ENCODE data around the gene NOTCH3. TPM values are rescaled to one million over a fixed set of nuclear protein-coding genes. Genes with fewer than 3 reads are reported as not detected.

NOTCH3 gene
- total RNA-seq, 1 experiment from 2014 or later = 21.5 TPM

DNA sequence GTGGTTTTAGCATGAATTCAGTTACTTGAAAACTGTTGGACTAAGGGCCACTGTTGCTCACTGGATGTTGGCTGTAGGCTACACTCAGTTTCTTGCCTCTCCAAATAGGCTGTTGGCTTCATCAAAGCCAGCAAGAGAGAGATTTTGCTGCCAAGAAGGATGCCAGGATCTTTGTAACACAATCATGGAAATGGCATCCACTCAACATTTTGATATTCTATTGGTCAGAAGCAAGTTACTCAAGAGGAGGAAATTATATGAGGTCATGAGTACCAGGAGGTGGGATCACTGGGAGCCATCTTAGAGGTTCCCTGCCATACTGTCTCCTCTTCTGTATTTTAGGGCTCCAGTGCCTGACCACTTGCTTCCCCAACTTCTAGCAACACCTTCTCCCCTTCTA lies 63.0 kb downstream of the NOTCH3 start:
- no peaks in the 10 kb centered on the region for H3K27me3 ChIP-seq (ENCODE audit: low read length)
- H4K20me1 ChIP-seq (ENCODE audit: low read length) = no peaks in the 10 kb centered on the region
- H3K36me3 ChIP-seq (ENCODE audit: low read depth, low read length) = no peaks in the 10 kb centered on the region
- H3K9me3 ChIP-seq (ENCODE audit: low read length) = no peaks in the 10 kb centered on the region
- CTCF ChIA-PET = interaction anchor here (0.6 kb wide), 1 partner anchor 45 kb away, joined by 3 read pairs; no protein-coding TSS in a partner anchor
- no peaks in the 10 kb centered on the region for H3F3A ChIP-seq (ENCODE audit: low read length, unreplicated experiment)
- no peak for TF ChIP-seq EZH2phosphoT487 (IDR thresholded peaks at IDR 0.05; ENCODE audit: borderline replicate concordance, low read length)
- TF ChIP-seq, protein P1, sequence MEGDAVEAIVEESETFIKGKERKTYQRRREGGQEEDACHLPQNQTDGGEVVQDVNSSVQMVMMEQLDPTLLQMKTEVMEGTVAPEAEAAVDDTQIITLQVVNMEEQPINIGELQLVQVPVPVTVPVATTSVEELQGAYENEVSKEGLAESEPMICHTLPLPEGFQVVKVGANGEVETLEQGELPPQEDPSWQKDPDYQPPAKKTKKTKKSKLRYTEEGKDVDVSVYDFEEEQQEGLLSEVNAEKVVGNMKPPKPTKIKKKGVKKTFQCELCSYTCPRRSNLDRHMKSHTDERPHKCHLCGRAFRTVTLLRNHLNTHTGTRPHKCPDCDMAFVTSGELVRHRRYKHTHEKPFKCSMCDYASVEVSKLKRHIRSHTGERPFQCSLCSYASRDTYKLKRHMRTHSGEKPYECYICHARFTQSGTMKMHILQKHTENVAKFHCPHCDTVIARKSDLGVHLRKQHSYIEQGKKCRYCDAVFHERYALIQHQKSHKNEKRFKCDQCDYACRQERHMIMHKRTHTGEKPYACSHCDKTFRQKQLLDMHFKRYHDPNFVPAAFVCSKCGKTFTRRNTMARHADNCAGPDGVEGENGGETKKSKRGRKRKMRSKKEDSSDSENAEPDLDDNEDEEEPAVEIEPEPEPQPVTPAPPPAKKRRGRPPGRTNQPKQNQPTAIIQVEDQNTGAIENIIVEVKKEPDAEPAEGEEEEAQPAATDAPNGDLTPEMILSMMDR (conservative IDR thresholded peaks at IDR 0.05; ENCODE audit: low read depth, low read length) = no peak
- TF ChIP-seq EZH2 (IDR thresholded peaks at IDR 0.05; ENCODE audit: low read length, unreplicated experiment) = no peak
- no peak overlapping the region for H3K27ac ChIP-seq (ENCODE audit: low read length)
- DNase-seq = no peak
- no peaks in the 10 kb centered on the region for H3K9me2 ChIP-seq (replicated peaks; ENCODE audit: low read length)
- ATAC-seq = no peak
- POLR2A ChIA-PET (ENCODE audit: unreplicated experiment) = interaction anchor here (0.6 kb wide), 1 partner anchor 282 kb away, joined by 3 read pairs; no protein-coding TSS in a partner anchor
- H3K4me3 ChIP-seq (ENCODE audit: low read length) = no peak overlapping the region
- H2AFZ ChIP-seq (ENCODE audit: low read length) = no peak overlapping the region
- H3K79me2 ChIP-seq (ENCODE audit: low read length) = no peaks in the 10 kb centered on the region
- no TSS peak for BruUV-seq (replicated peaks)
- intact Hi-C loops (cut with micrococcal nuclease) = no loop called here
- H3K9ac ChIP-seq (ENCODE audit: low read length) = no peak overlapping the region
- peaks cover 25% of the 10 kb centered on the region for H3K4me1 ChIP-seq (ENCODE audit: insufficient read depth, low read length)
- H3K4me2 ChIP-seq (ENCODE audit: low read length) = no peak overlapping the region

DNA sequence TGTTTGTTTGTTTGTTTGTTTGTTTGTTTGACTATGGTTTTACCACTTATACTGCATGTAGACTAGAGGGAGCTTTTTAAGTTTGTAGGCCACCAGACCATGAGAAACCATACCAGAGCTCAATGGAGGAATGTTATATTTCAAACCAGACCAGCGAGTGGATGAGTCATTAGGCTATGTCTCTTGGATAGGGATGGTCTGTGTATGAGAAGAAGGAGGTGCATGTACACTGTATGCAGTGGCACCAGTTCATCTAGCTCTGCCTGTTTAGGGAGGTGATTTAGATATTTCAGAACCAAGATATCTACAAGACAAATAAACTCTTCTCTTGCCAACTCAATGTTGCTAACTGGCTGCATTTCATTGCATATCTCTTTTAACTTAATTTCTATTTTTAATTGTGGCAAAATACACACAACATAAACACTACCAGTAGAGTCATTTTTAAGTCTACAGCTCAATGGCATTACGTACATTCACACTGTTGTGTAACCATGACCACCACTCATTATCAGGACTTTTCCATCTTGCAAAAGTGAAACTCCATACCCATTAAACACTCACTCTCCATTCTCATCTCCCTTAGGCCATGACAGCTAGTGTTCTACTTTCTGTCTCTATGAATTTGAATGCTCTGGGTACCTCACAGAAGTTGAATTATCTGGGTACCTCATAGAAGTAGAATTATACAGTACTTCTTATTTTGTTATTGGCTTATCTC lies 64.4 kb downstream of the NOTCH3 start:
- Histone ChIP-seq H2AFZ (ENCODE audit: low read length) (no peak overlapping the region), H3K4me3 (ENCODE audit: low read length) (no peak overlapping the region), H3K27ac (ENCODE audit: low read length) (peak overlapping the region; percentile 9; the same call in 1 of the 2 replicates), H3K79me2 (ENCODE audit: low read length) (no peaks in the 10 kb centered on the region), H3K4me1 (ENCODE audit: insufficient read depth, low read length) (peaks cover 25% of the 10 kb centered on the region), H3K9me3 (ENCODE audit: low read length) (no peaks in the 10 kb centered on the region), H3F3A (ENCODE audit: low read length, unreplicated experiment) (no peaks in the 10 kb centered on the region), H3K9ac (ENCODE audit: low read length) (no peak overlapping the region), H3K4me2 (ENCODE audit: low read length) (peak overlapping the region; percentile 10; the same call in 1 of the 2 replicates), H4K20me1 (ENCODE audit: low read length) (no peaks in the 10 kb centered on the region), H3K9me2 (replicated peaks; ENCODE audit: low read length) (no peaks in the 10 kb centered on the region), H3K36me3 (ENCODE audit: low read depth, low read length) (no peaks in the 10 kb centered on the region), H3K27me3 (ENCODE audit: low read length) (no peaks in the 10 kb centered on the region)
- peak; percentile 88 for ATAC-seq
- POLR2A ChIA-PET (ENCODE audit: unreplicated experiment) = no interaction called here
- peak; percentile 88 for DNase-seq
- CTCF ChIA-PET = interaction anchor here (0.5 to 0.6 kb wide), 2 partner anchors 44 to 73 kb away, joined by 3 read pairs; no protein-coding TSS in a partner anchor
- TF ChIP-seq EZH2phosphoT487 (IDR thresholded peaks at IDR 0.05; ENCODE audit: borderline replicate concordance, low read length) (no peak), EZH2 (IDR thresholded peaks at IDR 0.05; ENCODE audit: low read length, unreplicated experiment) (no peak)
- TF ChIP-seq, protein P1 (conservative IDR thresholded peaks at IDR 0.05; ENCODE audit: low read depth, low read length) = no peak
- intact Hi-C loops (cut with micrococcal nuclease) = no loop called here
- BruUV-seq (replicated peaks) = no TSS peak

Measured in PC-3 (cell line).